GM19467 (cell line): ENCODE data around the gene HUWE1.

Source experiments
- ATAC-seq: cut with Tn5 transposase; IDR thresholded peaks from one replicate; pipeline ENCODE4 v1.9.1; 2021; ENCODE audit warnings: mild to moderate bottlenecking, moderate library complexity; ENCODE audit not compliant: unreplicated experiment

Gene HUWE1

GRCh38 chrX:53622431-53622830 is 64.1 kb downstream of the HUWE1 start:
- no peak for ATAC-seq

- ATAC-seq: no peak
Observed at GRCh38 chrX:53621418-53621986, 65.0 kb downstream of the HUWE1 start.

GRCh38 chrX:53616946-53617345 is 69.6 kb downstream of the HUWE1 start:
- ATAC-seq: no peak

- no peak for ATAC-seq
Observed at GRCh38 chrX:53606456-53606855, 80.1 kb downstream of the HUWE1 start.

DNA sequence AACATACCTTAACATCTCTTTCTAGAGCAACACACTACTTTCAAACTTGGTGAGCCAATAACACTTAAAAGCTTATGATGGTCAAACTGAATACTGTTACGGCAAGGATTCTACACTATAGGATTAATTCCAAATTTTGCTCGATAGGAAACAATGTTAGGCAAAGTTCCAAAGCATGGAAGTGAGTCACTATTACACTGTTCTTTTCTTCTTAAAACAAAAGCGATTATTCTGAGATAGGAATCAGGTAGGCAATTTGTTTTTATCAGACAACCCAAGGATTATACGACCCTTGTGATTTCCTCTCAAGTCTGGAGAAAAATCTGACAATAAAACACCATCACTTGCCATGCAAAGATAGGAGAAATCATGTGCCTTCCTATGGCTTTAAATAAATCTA is 81.5 kb downstream of the HUWE1 start:
- ATAC-seq: no peak

- ATAC-seq: no peak
Observed at GRCh38 chrX:53599781-53600396, 86.6 kb downstream of the HUWE1 start.

DNA sequence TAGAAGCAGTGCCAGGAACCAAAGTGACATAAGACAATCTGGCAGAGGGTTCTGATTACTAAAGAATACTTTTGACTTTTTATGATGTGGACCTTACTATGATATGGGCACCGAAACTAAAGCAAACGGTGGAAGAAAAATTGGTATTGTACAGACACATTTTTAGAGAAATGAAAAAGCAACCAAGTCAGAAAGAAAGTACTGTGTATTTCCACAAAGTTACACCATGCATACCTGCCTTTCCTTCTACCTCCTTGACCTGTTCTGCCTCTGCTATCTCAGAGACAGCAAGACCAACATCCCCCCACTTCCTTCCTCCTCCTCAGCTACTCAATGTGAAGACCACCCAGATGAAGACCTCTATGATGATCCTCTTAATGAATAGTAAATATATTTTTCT is 88.3 kb downstream of the HUWE1 start:
- no peak for ATAC-seq

GRCh38 chrX:53595266-53595810 is 91.2 kb downstream of the HUWE1 start:
- no peak for ATAC-seq

DNA sequence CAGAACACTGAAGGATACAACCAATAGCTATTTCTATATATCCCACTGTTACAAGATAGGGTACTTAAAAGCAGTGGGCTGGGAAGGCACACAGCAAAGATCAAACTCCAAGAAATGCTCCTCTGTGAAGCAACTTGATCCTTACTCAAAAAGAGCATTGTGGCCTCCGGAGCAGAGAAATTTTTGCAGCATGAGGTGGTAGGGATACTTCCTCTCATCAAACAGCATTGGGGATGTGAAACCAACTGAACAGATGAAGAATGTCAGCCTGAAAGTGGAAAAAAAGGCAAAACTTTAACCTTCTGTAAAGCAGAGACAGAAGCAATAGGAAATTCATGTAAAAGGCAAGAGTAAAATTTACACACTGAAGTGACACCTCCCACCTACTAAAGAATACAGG is 92.2 kb downstream of the HUWE1 start:
- ATAC-seq: no peak

- ATAC-seq: no peak
Observed at GRCh38 chrX:53587795-53588420, 98.6 kb downstream of the HUWE1 start.

GRCh38 chrX:53584891-53585290 is 101.6 kb downstream of the HUWE1 start:
- ATAC-seq: no peak

- no peak for ATAC-seq
Observed at GRCh38 chrX:53583571-53583970, 102.9 kb downstream of the HUWE1 start.

DNA sequence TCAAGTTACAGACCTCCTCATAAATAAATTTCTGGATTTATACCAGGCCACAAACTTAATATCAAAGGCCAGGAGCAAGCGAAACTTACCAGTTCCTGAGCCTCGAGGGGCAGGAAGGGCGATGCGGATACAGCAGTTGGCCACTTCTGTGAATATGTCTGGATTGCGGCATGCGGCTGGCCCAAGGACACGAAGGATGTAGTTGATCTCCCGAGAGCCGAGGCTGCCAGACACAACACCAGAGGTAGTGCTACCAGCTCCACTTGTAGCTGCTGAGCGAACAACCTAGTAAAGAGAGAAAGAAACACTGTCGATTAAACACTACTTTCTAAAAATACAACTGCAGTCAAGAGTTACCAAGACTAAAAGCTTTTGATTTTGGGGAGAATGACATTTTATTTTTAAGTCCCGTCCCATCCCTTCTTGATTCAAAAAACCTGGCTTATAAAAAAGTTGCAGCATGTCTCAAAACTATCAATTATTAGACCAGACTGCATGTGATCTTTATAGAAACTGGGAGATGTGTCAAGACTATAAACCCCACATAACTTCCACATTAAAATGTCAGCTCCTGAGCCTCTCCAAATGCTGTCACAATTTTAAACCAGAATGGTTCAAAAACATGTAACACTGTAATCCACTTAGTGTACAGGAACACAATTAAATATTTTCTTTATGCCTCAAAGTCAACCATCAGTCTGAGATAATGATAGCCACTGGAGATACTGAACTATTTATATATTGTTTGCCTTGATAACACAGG is 105.6 kb downstream of the HUWE1 start:
- no peak for ATAC-seq

- no peak for ATAC-seq
Observed at GRCh38 chrX:53571494-53571893, 115.0 kb downstream of the HUWE1 start.

DNA sequence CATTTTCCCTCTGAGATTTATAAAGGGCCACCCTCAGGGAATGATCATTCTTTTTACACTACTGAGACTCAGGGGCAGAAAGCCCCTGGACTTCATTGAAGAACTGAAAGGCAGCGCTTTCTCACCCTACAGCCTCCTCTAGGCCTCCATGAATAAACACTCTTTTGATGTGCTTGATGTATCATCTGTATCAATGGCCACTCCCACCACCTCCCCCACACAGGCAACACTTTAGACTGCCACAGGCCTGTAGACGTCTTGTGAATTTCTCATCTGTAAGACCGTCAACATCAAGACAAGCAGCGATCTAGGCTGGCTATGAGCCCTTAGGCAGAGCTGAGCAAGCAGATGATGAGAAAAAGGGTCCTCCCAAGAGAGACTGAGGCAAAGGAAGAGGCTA is 123.2 kb downstream of the HUWE1 start:
- ATAC-seq: no peak

DNA sequence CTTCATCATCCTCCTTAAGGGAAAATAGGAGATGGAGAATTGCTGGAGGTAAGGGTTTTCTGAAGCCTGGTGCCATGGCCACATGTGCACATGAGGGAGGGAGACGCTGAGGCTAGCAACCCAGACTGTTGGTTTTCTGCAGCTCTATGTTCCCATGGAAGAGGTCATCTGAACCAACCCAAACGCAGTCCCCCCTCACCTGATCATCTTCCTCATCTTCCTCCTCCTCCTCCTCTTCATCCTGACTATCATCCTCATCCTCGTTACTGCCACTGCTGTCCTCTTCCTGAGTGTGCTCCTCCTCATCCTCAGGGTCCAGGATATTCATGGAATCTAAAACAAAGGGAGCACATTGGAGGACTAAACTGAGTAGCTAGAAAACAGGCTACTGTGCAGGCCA is 124.6 kb downstream of the HUWE1 start:
- no peak for ATAC-seq

DNA sequence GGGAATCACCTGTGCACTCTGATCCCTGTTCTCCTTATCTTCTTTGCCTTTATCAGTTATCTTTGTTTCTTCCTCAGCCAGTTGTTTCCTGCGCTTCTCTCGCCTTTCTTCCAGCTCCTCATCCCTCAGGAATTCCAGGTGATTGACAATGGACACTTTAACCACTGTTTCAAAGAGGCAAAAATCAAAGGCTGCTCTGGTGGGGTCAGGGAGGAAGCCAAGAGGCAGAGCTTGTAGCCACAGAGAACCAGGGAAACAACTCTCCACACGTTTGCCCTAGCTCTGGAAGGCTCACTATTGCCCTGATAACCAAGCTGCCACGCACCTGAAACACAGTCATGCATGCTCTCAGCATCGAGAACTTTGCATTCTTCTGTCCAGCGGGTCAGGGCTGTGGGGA is 127.9 kb downstream of the HUWE1 start:
- no peak for ATAC-seq

DNA sequence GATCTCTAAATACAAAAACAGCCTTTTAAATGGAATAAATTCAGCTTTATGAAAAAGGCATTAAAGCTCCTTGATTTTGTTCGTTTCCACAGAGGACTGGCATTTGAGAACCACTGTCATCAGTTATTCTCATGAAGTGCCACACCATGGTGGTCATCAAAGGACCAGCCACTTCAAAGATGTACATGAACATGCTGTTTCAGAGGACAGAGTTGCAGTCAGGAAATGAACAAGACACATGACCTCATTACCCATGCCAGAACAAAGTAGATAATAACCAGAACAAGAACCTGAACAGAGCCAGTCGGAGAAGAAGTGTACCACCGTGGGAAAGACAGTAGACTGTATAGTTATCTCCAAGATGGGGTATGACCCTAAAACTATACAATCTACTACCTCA is 129.7 kb downstream of the HUWE1 start:
- no peak for ATAC-seq

DNA sequence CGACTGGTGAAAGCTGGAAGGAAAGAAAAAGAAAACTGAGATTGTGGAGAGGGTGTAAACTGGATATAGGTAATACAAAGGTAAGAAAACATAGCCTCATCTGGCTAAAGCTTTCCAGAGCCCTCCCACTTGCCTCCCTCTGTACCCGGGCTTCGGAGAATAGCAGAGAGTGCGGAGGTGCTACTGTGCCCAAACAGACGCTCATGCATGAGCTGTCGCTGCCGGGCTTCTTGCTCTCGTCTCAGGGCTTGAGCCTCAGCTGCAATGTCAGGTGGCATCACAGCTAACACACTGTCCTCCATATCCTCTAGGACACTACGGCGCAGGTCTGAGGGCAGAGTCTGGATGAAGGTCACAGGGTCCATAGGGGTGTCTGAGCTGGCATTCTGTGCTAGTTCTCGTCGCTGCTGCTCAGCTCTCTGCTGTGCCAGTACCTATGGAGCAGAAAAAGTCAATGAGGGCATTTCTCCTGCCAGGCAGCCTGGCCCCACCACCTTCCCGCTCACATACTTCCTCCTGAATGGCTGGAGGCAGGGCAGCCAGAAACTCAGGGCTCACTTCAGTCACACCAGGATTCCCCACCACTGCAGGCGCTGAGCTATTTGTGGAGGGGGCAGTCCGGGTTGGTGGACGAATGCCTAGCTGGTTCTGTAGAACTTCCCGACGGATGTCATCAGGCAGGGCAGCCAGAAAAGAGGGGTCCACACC is 135.6 kb downstream of the HUWE1 start:
- ATAC-seq: no peak

DNA sequence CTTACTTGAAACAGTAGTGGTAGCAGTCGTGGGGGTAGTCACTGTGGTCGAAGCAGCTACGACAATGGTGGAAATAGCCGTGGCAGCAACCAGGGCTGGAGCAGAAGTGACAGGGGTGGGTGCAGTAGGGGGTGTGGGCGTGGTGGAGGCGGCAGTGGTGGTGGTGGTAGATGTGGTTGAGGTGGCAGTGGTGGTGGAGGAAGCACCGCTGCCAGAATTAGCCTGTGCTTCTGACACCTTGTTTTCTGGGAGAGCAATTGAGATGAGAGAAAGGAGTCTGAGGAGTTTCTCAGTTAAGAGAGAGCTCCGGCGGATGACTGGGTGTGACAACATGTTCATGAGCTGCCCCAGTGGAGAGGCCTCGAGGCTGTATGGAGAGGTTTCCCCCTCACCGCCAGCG is 138.9 kb downstream of the HUWE1 start:
- ATAC-seq: no peak

DNA sequence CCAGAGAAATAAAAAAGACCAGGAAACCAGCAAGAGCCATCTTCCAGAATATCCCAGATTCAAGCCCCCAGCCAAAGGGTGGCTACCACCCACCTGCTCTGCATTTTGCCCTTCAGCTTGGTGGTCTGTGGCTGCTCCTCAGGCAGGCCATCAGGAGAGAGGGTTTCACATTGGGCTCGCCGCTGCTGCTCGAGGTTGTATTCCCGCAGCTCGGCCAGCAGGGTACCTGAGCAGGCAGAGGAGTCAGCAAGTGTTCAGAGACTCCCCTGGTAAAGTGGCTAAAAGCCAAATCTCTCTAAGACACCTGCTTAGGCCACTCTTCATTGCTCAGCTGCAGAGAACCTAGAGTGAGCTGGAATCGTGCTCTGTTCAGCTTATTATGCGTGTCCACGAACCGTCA is 141.6 kb downstream of the HUWE1 start:
- ATAC-seq: no peak
